GM21528 (cell line): ENCODE results near the gene TXNRD2.
"Not testable (repeated sequence)": the region's sequence is repeated elsewhere in the genome, so short reads cannot be mapped to it uniquely, and the experiment has no call there.

Source experiments
- ATAC-seq: cut with Tn5 transposase; IDR thresholded peaks from one replicate; pipeline ENCODE4 v1.9.1; 2021; ENCODE audit warnings: mild to moderate bottlenecking, moderate library complexity; ENCODE audit not compliant: unreplicated experiment, low FRiP score

Gene TXNRD2

DNA sequence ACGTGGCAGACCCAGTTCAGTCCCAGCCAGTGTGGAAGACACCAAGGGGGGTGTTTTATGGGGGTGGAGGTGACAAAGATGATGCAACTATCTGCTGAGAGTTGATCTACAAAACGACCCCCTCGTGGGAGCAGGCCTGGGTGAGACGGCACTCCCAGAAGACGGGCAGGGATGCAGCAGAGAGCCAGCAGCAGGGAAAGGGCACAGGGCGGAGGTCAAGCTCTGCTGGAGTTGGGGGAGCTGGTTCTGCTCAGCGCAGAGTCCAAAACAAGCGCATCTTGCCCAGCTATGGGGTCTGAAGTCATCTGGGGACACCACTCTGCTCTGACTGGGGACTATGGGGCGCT is 90.9 kb downstream of the TXNRD2 start:
- ATAC-seq: no peak

DNA sequence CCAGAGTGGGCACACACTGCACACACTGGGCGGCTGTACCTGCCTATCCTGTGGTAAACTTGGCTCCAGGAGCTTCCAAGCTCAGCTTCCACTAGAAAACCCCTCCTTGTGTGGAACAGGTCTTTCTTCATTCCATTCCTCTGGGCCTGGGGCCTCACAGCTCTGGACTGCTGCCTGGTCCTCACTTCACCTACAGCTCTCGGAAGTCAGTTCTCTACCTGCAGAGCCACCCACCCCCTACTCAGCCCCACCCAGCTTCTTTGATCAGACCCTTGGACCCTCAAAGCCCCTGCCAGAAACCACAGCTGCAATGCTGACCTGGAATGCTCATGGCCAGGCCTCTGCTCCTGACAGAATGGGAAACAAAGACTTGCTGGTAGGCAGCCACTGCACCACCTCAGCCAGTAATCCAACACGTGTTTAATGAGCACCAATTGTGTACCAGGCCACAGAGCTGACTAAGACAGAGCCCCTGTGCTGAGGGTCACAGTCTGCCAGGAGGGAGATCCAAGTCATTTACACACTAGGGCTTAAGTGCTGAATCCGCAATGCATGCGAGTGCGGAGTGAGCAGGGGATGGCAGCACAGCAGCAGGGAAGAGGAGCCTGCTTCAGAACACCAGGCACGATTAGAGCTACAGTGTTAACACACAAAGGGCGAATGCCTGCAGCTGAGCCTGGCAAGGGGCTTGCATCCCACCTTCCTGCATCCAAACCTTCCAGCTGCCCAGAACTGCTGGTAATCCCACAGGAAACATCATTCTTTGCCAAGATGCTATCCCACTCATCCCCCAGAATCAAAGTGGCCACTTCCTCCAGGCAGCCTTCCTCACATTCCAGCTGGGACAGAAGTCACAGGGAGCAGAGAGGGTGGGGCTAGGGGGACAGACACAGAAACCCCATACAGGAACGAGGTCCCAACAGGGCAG is 91.5 kb downstream of the TXNRD2 start:
- no peak for ATAC-seq

DNA sequence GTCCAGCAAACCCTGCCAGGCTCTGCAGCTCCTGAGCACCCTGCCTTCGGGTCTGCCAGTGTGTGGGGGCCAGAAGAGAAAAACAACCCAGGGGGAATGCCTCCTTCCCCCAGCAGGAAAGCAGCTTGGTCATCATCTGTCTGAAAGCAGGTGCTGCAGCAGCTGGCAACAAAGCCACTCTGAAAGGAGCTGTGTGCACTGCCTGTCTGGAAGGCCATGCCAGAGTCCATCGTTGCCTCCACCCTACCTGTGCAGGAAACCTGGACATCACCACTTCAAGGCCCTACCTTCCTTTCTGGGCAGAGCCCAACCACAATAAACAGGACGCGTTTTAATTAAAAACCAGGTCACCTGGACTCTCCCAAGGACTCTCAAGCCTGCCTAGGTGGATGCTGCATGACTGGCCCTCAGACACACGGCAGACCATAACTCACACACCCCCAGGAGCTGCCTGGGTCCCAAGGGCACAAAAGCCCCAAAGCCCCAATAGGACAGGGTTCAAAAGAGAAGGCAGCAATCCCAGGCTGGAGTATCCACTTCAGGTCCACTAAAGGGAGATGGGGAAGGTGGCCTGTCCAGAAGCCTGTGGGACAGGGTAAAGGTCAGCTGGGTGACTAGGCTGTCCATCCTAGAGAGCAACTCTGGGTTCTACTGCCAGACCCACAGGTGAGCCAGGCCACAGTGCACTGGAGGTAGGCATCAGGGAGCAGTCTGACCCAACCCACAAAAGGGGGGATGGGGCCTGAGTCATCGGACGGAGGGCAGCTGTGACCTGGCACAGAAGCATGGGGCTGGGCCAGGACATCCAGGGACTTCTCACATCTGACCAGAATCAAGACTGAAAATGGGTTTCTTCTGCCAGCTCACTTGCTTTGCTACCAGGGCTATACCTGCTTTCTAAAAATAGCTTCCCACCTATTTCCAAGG is 93.1 kb downstream of the TXNRD2 start:
- no peak for ATAC-seq

- no peak for ATAC-seq
Observed at GRCh38 chr22:19847345-19847632, 94.3 kb downstream of the TXNRD2 start.

GRCh38 chr22:19846620-19847344 is 94.8 kb downstream of the TXNRD2 start:
- ATAC-seq: no peak

GRCh38 chr22:19845054-19845722 is 96.4 kb downstream of the TXNRD2 start:
- ATAC-seq: no peak

DNA sequence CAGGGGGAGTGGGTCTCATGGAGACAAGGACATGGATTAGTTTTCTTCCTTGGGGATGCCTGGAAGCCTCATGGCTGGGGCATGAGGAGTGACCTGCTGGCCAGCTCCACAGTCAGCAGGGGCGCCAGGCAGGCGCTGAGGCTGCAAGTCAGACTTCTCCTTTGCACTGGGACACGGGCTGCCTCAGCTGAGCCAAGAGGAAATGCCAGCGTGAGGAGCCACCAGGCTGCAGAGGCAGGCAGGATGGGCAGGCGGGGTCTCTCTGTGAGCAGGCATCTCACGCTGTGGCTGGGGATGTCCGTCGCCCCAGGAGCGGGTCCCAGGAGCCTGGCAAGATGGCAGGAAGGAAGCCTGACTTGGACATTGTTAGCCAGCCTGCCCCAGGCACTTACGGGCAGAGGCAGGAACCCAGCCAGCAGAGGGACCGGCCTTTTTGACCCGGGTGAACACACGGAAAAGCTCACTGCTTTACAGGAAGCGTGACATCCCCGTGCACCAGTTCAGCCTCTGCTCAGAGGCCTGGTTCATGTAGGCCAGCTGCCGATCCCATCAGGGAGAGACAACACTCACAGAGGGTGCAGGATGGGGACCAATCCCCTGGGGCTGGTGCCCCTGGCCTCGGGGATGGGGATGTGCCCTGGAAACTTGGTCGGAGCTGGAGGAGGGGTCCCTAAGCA is 97.1 kb downstream of the TXNRD2 start:
- ATAC-seq: no peak

DNA sequence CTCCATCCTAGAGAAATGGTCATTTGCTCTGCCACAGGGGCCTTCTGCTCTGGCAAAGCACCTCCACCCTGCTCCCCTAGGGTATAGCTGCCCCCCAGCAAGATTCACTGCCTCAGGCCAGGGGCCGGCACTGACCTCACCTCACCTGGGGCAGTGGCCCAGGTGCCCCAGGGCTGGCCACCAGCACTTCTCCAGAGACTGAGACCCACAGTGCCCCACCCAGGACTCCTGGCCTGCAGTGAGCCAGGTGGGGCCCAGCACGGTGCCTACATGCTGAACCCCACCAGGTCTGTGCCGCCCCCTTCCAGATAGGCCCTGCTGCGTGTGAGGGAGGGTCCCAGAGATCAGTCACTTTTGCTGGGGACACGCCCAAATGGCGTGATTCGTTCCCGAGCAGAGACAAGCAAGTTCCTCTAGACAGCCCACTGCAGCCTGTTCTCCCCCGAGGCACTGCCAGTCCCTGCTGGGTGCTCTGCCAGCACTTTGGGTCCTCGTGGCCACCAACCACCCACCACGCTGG is 97.7 kb downstream of the TXNRD2 start:
- no peak for ATAC-seq

GRCh38 chr22:19843107-19843856 is 98.3 kb downstream of the TXNRD2 start:
- ATAC-seq: no peak

- ATAC-seq: no peak
Observed at GRCh38 chr22:19842393-19843106, 99.1 kb downstream of the TXNRD2 start.

- ATAC-seq: no peak
Observed at GRCh38 chr22:19841641-19842392, 99.8 kb downstream of the TXNRD2 start.

- no peak for ATAC-seq
Observed at GRCh38 chr22:19840955-19841640, 100.5 kb downstream of the TXNRD2 start.

DNA sequence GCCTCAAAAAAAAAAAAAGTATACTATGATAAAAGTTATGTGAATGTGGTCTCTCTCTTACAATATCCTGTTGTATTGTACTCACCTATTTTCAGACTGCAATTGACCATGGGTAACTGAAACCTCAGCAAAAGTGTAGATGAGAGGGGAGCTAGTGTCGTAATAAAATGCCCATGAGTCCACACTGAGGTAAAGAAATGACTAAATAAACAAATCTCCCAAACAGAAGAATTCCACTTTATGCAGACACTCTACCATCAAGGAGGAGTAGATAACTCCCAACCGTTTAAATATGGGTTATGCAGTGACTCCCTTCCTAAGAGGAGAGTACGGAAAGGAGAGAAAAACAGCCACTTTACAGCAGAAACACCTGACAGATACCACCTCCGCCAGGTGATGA is 101.6 kb downstream of the TXNRD2 start:
- ATAC-seq: no peak

GRCh38 chr22:19837915-19838314 is 103.7 kb downstream of the TXNRD2 start:
- no peak for ATAC-seq

DNA sequence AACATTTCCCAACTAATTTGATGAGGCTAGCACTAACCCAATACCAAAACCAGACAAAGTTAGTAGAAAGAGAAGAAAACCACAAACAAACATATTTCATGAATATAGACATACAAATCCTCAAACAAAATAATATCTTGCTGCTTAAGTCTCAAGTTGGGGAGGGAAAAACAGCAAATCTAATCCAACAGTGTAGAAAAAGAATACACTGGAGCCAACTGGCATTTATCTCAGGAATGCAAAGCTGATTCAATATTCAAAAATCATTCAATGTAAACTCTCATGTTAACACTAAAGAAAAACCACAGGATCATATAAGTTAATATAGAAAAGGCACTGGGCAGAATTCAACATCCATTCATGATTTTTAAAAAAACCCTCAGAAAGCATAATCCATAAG is 105.1 kb downstream of the TXNRD2 start:
- no peak for ATAC-seq

DNA sequence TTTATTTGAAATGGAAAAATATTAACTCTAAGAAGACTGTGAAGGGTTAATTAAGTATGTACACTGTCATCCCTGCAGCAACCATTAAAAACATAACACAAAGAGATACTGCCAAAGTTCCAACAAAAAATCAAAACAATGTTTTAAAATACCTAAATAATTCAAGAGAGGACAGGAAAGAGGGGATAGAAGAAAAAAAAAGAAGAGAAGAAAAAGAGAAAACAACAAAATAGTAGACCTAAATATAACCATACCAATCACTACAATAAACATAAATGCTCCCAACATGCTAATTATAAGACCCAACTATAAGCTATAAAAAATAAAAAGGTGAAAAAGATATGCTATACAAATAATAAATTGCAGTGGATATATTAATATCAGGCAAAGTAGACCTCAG is 107.0 kb downstream of the TXNRD2 start:
- ATAC-seq: no peak

DNA sequence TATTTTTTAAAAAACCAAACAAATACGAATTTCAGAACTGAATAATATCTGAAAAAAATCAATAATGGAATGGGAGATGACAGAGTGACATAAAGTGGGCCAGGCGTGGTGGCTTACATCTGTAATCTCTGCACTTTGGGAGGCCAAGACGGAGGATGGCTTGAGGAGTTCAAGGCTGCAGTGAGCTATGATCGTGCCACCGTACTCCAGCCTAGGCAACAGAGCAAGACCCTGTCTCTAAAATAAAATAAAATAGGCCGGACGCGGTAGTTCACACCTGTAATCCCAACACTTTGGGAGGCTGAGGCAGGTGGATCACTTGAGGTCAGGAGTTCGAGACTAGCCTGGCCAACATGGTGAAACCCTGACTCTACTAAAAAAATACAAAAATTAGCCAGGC is 108.3 kb downstream of the TXNRD2 start:
- not testable (repeated sequence) for ATAC-seq
